ENCODE measurements around the gene HECW1.

The HECW1 gene

DNA sequence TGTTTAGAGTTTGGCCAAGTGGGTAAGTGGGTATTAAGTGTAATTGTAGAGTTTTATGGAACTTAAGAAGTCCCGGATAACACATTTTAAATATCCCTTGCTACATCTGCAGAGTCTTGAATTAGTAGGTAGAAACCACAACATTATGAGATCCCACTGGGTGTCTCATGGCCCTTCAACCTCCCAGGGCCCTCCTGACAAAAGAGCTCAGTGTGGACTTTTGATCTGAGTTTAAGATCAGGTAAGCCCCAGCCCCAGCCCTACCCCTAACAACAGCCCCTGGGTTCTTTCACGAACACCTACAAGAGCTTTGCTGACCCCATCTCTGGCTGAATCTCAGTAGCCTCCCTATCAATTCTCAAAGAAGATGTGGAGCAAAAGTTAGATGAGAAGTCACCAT is 405.0 kb downstream of the HECW1 start:
- Histone ChIP-seq H3K27ac (ENCODE audit: low read depth, low read length) (no peak overlapping the region), H3K9me3 (ENCODE audit: control insufficient read depth, insufficient read depth, low read depth, low read length) (no peaks in the 10 kb centered on the region), H3K27me3 (ENCODE audit: control insufficient read depth, insufficient read depth, low read length) (no peaks in the 10 kb centered on the region), H3K36me3 (ENCODE audit: control insufficient read depth, insufficient read depth, low read length) (no peaks in the 10 kb centered on the region), H3K9ac (ENCODE audit: low read length) (no peak overlapping the region), H3K4me3 (ENCODE audit: low read depth, low read length) (no peak overlapping the region), H3K4me1 (ENCODE audit: control insufficient read depth, insufficient read depth, low read length) (no peaks in the 10 kb centered on the region; the same call in 1 of the 2 replicates)

- Histone ChIP-seq H3K4me3 (ENCODE audit: low read depth, low read length) (no peak overlapping the region), H3K27ac (ENCODE audit: low read depth, low read length) (no peak overlapping the region), H3K9me3 (ENCODE audit: control insufficient read depth, insufficient read depth, low read depth, low read length) (no peaks in the 10 kb centered on the region), H3K9ac (ENCODE audit: low read length) (no peak overlapping the region), H3K4me1 (ENCODE audit: control insufficient read depth, insufficient read depth, low read length) (no peaks in the 10 kb centered on the region; the same call in 1 of the 2 replicates), H3K36me3 (ENCODE audit: control insufficient read depth, insufficient read depth, low read length) (no peaks in the 10 kb centered on the region), H3K27me3 (ENCODE audit: control insufficient read depth, insufficient read depth, low read length) (no peaks in the 10 kb centered on the region)
Measured at GRCh38 chr7:43520201-43520600, 407.8 kb downstream of the HECW1 start.

DNA sequence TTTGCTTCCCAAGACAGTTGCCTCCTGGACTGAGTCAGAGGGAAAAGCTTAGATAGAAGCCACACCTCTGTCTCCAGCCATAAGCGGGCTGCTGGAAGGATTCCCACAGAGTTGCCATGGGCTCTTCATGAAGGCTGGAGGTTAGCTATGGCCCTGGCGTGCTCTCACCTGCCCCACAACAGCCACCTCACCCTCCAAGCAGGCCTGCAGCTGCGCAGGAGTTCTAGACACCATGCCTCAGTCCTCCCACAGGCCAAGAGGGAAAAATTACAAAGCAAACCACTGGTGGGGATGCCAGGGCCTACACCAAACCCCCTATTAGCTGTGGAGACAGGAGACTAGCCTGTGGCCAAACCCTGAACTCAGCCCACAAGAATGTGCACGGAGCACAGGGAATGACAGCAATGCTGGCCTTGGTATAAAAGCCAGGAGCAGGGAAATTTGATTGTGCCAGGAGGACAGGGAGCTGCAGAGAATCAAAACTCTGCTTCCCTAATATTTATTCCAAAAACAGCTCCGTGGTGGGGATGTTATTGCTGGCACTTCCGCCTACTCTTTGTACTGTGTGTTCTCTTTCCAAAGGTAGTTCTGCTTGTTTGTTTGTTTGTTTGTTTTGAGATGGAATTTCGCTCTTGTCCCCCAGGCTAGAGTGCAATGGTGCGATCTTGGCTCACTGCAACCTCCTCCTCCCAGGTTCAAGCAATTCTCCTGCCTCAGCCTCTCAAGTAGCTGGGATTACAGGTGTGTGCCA is 410.1 kb downstream of the HECW1 start:
- H3K36me3 ChIP-seq (ENCODE audit: control insufficient read depth, insufficient read depth, low read length): no peaks in the 10 kb centered on the region
- no peak overlapping the region for H3K4me3 ChIP-seq (ENCODE audit: low read depth, low read length)
- H3K4me1 ChIP-seq (ENCODE audit: control insufficient read depth, insufficient read depth, low read length): no peaks in the 10 kb centered on the region; the same call in 1 of the 2 replicates
- H3K27ac ChIP-seq (ENCODE audit: low read depth, low read length): no peak overlapping the region
- H3K27me3 ChIP-seq (ENCODE audit: control insufficient read depth, insufficient read depth, low read length): no peaks in the 10 kb centered on the region
- H3K9me3 ChIP-seq (ENCODE audit: control insufficient read depth, insufficient read depth, low read depth, low read length): no peaks in the 10 kb centered on the region
- no peak overlapping the region for H3K9ac ChIP-seq (ENCODE audit: low read length)

- no peaks in the 10 kb centered on the region for H3K9me3 ChIP-seq (ENCODE audit: control insufficient read depth, insufficient read depth, low read depth, low read length)
Measured at GRCh38 chr7:43528576-43529354, 416.3 kb downstream of the HECW1 start.

DNA sequence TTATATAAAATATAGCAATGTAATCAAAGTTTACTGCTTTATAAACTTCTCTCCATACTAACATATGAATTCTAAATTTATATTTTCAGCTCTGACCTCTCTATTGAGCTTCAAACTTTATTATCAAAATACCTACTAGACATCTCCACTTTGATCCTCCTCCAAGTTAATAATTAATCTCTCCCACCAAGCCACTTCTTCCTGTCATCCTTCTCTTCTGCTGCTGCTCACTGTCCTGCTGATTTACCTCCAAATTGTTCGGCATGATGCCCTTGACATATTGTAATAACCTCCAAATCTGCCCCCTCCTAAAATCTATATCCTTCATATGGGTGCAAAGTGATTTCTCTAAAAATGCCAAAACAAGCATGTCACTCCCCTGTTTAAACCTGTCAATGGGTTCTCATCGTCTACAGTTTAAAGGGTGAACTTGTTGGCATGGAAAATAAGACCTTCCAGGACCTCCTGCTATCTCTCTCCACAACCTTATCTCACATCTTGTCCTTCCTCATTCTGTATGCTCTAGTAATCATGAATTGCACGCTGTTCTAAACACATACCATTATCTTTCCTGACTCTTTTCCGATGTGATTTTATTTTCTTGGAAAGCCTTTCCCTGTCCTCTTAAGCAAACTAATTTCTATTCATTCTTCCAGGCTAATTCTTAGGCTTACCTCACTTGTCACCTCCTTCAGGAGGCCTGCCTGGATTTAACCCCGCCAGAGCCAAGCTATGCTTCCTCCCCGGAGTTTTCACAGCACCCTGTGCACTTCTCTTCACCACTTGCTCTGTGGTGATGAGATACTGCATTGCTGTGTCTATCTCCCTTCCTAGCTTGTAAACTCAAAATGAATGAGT is 418.3 kb downstream of the HECW1 start:
- no peak overlapping the region for H3K9ac ChIP-seq (ENCODE audit: low read length)
- no peaks in the 10 kb centered on the region for H3K4me1 ChIP-seq (ENCODE audit: control insufficient read depth, insufficient read depth, low read length)
- H3K27me3 ChIP-seq (ENCODE audit: control insufficient read depth, insufficient read depth, low read length): no peaks in the 10 kb centered on the region
- no peak overlapping the region for H3K4me3 ChIP-seq (ENCODE audit: low read depth, low read length)
- no peaks in the 10 kb centered on the region for H3K36me3 ChIP-seq (ENCODE audit: control insufficient read depth, insufficient read depth, low read length)
- no peak overlapping the region for H3K27ac ChIP-seq (ENCODE audit: low read depth, low read length)
- no peaks in the 10 kb centered on the region for H3K9me3 ChIP-seq (ENCODE audit: control insufficient read depth, insufficient read depth, low read depth, low read length)

More at GRCh38 chr7:43528576-43529354, 416.3 kb downstream of the HECW1 start:
- Histone ChIP-seq H3K27ac (ENCODE audit: low read depth, low read length) (no peak overlapping the region), H3K36me3 (ENCODE audit: control insufficient read depth, insufficient read depth, low read length) (no peaks in the 10 kb centered on the region), H3K9ac (ENCODE audit: low read length) (no peak overlapping the region), H3K4me1 (ENCODE audit: control insufficient read depth, insufficient read depth, low read length) (no peaks in the 10 kb centered on the region), H3K27me3 (ENCODE audit: control insufficient read depth, insufficient read depth, low read length) (no peaks in the 10 kb centered on the region), H3K4me3 (ENCODE audit: low read depth, low read length) (no peak overlapping the region)

GRCh38 chr7:43531700-43532099 is 419.3 kb downstream of the HECW1 start:
- no peak overlapping the region for H3K4me3 ChIP-seq (ENCODE audit: low read depth, low read length)
- peaks cover 6% of the 10 kb centered on the region; the same call in 1 of the 2 replicates for H3K4me1 ChIP-seq (ENCODE audit: control insufficient read depth, insufficient read depth, low read length)
- no peak overlapping the region for H3K27ac ChIP-seq (ENCODE audit: low read depth, low read length)
- no peaks in the 10 kb centered on the region for H3K27me3 ChIP-seq (ENCODE audit: control insufficient read depth, insufficient read depth, low read length)
- H3K9ac ChIP-seq (ENCODE audit: low read length): no peak overlapping the region
- no peaks in the 10 kb centered on the region for H3K9me3 ChIP-seq (ENCODE audit: control insufficient read depth, insufficient read depth, low read depth, low read length)
- no peaks in the 10 kb centered on the region for H3K36me3 ChIP-seq (ENCODE audit: control insufficient read depth, insufficient read depth, low read length)

DNA sequence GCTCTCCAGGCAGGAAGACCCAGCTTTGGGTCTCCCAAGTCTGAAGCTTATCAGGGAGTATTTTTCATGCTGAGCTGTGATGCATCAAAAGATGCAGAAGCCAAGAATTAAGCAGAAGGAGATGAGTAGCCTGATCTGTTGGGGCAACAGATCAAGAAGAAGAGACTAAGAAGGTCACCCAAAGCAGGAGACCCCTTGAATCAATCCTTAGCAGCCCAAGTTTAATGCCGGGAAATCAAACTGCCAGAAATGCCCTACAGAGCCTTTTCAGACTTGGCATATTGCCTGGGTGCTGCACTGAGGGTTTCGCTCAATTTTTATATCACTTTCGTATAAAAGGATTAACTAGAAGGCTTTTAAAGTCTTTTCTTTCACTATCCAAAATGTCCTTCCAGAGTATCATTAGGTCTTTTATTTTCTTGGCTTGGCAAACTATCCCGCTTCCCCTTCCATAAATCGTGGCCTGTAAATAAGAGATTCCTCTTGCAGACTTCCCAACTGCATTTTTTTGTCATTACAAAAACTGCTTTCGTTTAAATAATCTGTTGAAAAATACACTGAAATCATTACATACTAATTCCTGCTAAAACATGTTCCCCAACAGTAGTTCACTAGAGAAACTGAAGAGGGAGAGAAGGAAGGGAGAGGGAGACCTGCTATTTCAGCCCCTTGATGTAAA is 421.5 kb downstream of the HECW1 start:
- H3K4me3 ChIP-seq (ENCODE audit: low read depth, low read length): no peak overlapping the region
- H3K27ac ChIP-seq (ENCODE audit: low read depth, low read length): no peak overlapping the region
- no peaks in the 10 kb centered on the region for H3K27me3 ChIP-seq (ENCODE audit: control insufficient read depth, insufficient read depth, low read length)
- H3K4me1 ChIP-seq (ENCODE audit: control insufficient read depth, insufficient read depth, low read length): peaks cover 18% of the 10 kb centered on the region; the same call in 1 of the 2 replicates
- no peaks in the 10 kb centered on the region for H3K9me3 ChIP-seq (ENCODE audit: control insufficient read depth, insufficient read depth, low read depth, low read length)
- no peak overlapping the region for H3K9ac ChIP-seq (ENCODE audit: low read length)
- no peaks in the 10 kb centered on the region for H3K36me3 ChIP-seq (ENCODE audit: control insufficient read depth, insufficient read depth, low read length)

DNA sequence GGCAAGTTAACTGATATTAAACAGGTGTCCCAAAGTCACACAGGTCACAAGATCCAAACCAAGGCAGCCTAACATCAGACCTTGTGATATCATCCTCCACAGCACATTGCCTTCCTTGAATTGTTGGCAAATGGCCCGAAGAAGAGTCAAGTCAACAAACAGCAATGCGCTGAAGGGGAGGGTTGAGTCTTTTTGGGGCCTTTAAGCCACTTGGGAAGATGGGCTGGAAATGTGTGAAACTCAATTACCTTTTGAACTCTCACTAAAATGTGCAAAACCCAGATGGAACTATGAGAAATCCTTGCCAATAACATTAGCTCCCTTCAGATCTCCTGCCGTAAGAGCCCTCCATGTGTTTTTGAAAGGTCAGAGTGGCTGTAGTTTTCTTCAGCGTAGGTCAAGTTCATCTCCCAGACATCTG is 422.6 kb downstream of the HECW1 start:
- H3K27ac ChIP-seq (ENCODE audit: low read depth, low read length): no peak overlapping the region

GRCh38 chr7:43535810-43536585 is 423.6 kb downstream of the HECW1 start:
- H3K9ac ChIP-seq (ENCODE audit: low read length): no peak overlapping the region

More for the DNA sequence above, 422.6 kb downstream of the HECW1 start:
- Histone ChIP-seq H3K9me3 (ENCODE audit: control insufficient read depth, insufficient read depth, low read depth, low read length) (no peaks in the 10 kb centered on the region), H3K27me3 (ENCODE audit: control insufficient read depth, insufficient read depth, low read length) (no peaks in the 10 kb centered on the region), H3K4me1 (ENCODE audit: control insufficient read depth, insufficient read depth, low read length) (peaks cover 18% of the 10 kb centered on the region; the same call in 1 of the 2 replicates), H3K4me3 (ENCODE audit: low read depth, low read length) (no peak overlapping the region), H3K9ac (ENCODE audit: low read length) (no peak overlapping the region), H3K36me3 (ENCODE audit: control insufficient read depth, insufficient read depth, low read length) (no peaks in the 10 kb centered on the region)

GRCh38 chr7:43536773-43537172 is 424.3 kb downstream of the HECW1 start:
- no peaks in the 10 kb centered on the region for H3K9me3 ChIP-seq (ENCODE audit: control insufficient read depth, insufficient read depth, low read depth, low read length)
- no peaks in the 10 kb centered on the region for H3K36me3 ChIP-seq (ENCODE audit: control insufficient read depth, insufficient read depth, low read length)
- H3K4me1 ChIP-seq (ENCODE audit: control insufficient read depth, insufficient read depth, low read length): peaks cover 18% of the 10 kb centered on the region; the same call in 1 of the 2 replicates
- H3K27me3 ChIP-seq (ENCODE audit: control insufficient read depth, insufficient read depth, low read length): no peaks in the 10 kb centered on the region
- no peak overlapping the region for H3K9ac ChIP-seq (ENCODE audit: low read length)
- no peak overlapping the region for H3K27ac ChIP-seq (ENCODE audit: low read depth, low read length)
- H3K4me3 ChIP-seq (ENCODE audit: low read depth, low read length): no peak overlapping the region

More at GRCh38 chr7:43535810-43536585, 423.6 kb downstream of the HECW1 start:
- no peak overlapping the region for H3K4me3 ChIP-seq (ENCODE audit: low read depth, low read length)
- no peaks in the 10 kb centered on the region for H3K36me3 ChIP-seq (ENCODE audit: control insufficient read depth, insufficient read depth, low read length)
- H3K27ac ChIP-seq (ENCODE audit: low read depth, low read length): no peak overlapping the region
- H3K9me3 ChIP-seq (ENCODE audit: control insufficient read depth, insufficient read depth, low read depth, low read length): no peaks in the 10 kb centered on the region
- no peaks in the 10 kb centered on the region for H3K27me3 ChIP-seq (ENCODE audit: control insufficient read depth, insufficient read depth, low read length)
- H3K4me1 ChIP-seq (ENCODE audit: control insufficient read depth, insufficient read depth, low read length): peaks cover 18% of the 10 kb centered on the region; the same call in 1 of the 2 replicates

All from HUES6 (cell line).